GM13977 (cell line): ENCODE results near the gene GJA9.

Experiments used
- DNase-seq: peaks from one replicate; pipeline ENCODE4 v3.0.0; 2012; ENCODE audit warnings: low spot score
- in situ Hi-C: fragments of 300-500 bp; cut with MboI; formaldehyde crosslinking; loops from one replicate; pipeline ENCODE4 v1.12.0; 2022; ENCODE audit warnings: low sequenced_read_pairs, low pct_unique_long_range_greater_than_20kb, mixed read lengths, inconsistent platforms; ENCODE audit not compliant: unreplicated experiment
- TF ChIP-seq, protein P1 (sequence below): IDR thresholded peaks from 2 replicates; pipeline ENCODE4 v1.5.1; 2012; ENCODE audit warnings: mild to moderate bottlenecking, control low read depth; ENCODE audit not compliant: insufficient read depth; ENCODE audit errors: extremely low read depth, missing control alignments

GJA9 gene

DNA sequence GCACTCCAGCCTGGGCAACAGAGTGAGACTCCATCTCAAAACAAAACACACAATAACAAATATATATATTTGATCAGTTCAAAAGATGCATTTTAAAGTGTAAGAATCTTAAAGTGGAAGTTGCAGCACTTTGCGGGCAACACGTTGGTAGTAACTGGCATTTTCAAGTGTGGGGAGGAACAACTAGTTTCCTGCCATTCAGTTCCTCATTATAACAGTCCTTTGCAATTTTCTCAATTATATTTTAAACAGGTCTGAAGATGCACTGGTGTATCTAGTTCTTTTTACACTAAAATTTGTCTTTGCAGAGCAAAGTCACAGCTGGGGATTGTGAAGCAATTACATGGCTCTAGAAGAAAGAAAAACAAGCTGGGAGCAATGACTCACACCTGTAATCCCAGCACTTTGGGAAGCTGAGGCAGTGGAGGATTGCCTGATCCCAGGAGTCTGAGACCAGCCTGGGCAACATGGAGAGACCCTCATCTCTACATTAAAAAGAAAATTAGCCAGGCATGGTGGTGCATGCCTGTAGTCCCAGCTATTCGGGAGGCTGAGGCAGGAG lies 47.1 kb downstream of the GJA9 start:
- TF ChIP-seq, protein P1, sequence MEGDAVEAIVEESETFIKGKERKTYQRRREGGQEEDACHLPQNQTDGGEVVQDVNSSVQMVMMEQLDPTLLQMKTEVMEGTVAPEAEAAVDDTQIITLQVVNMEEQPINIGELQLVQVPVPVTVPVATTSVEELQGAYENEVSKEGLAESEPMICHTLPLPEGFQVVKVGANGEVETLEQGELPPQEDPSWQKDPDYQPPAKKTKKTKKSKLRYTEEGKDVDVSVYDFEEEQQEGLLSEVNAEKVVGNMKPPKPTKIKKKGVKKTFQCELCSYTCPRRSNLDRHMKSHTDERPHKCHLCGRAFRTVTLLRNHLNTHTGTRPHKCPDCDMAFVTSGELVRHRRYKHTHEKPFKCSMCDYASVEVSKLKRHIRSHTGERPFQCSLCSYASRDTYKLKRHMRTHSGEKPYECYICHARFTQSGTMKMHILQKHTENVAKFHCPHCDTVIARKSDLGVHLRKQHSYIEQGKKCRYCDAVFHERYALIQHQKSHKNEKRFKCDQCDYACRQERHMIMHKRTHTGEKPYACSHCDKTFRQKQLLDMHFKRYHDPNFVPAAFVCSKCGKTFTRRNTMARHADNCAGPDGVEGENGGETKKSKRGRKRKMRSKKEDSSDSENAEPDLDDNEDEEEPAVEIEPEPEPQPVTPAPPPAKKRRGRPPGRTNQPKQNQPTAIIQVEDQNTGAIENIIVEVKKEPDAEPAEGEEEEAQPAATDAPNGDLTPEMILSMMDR, result no peak
- in situ Hi-C loops, result loop anchor here (25.0 kb wide), 1 partner anchor 797 kb away; the partner anchor contains the start of gene POU3F1
- DNase-seq, result no peak

DNA sequence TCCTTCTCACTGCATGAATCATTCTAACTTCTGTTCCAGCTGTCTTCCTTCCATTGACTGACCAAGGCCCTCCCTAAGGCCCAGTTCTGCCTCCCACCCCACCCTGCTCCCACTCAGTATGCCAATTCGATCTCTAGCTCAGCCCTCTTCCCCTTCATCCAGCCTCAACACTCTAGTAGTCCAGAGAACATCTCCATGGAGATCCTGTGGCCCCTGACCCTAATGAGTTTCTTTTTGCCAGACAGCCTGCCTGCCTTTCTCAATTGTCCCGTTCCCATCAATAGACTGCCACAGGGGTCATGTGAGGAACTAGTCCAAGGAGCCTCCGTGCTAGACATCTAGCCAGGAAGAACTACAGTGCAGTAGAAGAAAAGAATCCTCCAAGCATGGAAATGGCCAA lies 48.2 kb downstream of the GJA9 start:
- TF ChIP-seq, protein P1, result no peak
- in situ Hi-C loops, result loop anchor here (25.0 kb wide), 1 partner anchor 796 kb away; the partner anchor contains the start of gene POU3F1
- no peak for DNase-seq

DNA sequence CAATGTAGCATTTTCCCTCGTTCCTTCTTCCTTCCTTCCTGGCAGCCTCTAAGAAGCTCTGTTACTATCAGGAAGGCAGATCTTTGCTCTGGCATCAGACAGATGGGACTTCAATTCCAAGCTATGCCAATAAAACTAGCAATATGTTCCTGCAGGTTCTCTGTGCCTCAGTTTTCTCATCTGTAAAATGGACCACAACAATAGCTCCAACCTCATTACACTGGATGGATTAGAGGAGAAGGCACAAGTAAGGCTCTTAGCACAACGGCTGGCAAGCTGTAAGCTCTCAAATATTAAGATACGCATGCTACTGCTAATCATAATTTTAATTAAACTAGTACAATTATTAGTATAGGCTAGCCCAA lies 49.0 kb downstream of the GJA9 start:
- TF ChIP-seq, protein P1, result no peak
- in situ Hi-C loops, result loop anchor here (25.0 kb wide), 1 partner anchor 795 kb away; the partner anchor contains the start of gene POU3F1

DNA sequence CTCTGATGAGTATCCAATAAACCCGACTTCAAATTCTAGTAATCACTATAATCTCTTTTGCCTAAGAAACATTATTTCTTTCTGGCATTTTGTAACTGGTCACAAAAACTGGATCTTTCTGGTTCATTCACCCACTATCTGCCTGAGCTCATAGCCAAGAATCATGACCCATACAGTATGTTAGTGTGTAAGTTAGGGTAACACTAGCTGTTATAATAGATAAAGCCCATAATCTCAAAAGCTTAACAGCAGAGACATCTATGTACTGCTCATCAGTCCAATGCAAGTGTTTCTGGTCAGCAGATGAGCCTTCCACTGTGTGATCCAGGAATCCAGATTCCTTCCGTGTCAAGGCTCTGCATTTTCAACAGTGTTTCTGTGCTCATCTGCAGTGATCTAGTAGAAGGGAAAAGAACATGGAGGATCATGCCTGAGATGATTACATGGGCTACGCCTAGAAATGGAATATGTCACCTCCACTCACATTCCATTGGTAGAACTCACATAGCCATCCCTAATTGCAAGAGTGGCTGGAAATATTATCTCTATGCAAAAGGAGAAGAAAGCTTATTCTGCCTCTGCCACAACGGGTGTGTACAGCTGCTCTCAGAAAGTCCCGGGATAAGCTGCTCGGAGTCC lies 49.5 kb downstream of the GJA9 start:
- TF ChIP-seq, protein P1, result no peak
- no peak for DNase-seq
- in situ Hi-C loops, result loop anchor here (25.0 kb wide), 1 partner anchor 795 kb away; the partner anchor contains the start of gene POU3F1

More for the DNA sequence above, 49.0 kb downstream of the GJA9 start:
- no peak for DNase-seq

DNA sequence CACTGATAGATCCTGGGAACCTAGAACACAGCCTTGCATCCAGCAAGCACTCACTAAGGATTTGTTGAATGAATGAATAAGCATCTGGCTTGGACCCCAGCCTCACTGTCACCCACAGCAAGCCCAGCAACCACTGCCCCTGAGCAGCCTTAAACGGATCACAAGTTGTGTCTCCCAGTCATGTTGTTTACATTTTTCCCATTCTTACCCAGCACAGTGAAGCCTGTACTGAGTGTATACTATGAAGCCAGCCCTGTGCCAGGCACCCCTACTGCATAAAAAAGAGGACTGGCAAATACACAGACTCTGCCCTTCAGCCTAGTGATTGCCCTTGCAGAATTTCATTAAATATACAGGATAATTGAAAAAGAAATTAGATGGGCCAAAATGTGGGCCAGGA lies 52.0 kb downstream of the GJA9 start:
- TF ChIP-seq, protein P1, result no peak
- DNase-seq, result no peak
- in situ Hi-C loops, result loop anchor here (25.0 kb wide), 1 partner anchor 792 kb away; the partner anchor contains the start of gene POU3F1

DNA sequence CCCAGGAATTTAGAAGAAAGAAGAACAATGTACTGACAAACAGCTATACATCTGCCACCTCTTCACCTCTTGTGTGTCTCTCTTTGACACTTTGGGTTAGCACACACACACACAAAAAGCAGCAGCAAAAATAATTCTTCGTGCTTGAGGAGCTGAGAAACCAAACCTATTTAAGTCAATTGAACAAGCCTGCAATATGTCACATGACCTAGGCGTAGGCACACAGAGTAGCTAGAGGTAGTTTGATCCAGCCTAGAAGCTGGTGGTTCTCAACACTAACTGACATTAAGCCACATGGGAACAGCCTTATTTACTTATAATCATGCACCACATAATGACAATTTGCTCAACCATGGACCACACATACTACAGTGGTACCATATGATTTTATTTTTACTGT lies 54.1 kb downstream of the GJA9 start:
- TF ChIP-seq, protein P1, result no peak
- in situ Hi-C loops, result loop anchor here (25.0 kb wide), 1 partner anchor 790 kb away; the partner anchor contains the start of gene POU3F1
- no peak for DNase-seq
